Measurements from ENCODE around the gene AIF1L.

DNA sequence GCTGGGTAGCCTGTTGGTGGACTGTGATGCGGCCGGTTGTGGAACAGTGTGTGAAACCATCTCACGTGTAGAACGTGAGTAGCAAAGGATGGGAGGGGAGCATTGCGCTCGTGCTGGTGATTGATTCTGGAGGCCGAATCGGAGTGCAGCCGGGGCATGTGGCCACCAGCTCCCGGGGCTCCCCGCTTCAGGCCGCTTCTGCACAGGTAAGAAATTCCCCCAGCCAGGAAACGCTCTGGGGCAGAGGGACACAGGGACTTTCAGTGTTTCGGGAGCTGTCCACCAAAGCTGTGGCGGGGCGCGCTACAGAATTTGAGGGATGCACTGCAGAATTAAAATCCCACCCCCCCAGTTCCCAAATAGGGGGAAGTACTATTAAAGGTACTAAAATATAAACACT, 45.5 kb upstream of the AIF1L start:
- TF ChIP-seq, protein P1, sequence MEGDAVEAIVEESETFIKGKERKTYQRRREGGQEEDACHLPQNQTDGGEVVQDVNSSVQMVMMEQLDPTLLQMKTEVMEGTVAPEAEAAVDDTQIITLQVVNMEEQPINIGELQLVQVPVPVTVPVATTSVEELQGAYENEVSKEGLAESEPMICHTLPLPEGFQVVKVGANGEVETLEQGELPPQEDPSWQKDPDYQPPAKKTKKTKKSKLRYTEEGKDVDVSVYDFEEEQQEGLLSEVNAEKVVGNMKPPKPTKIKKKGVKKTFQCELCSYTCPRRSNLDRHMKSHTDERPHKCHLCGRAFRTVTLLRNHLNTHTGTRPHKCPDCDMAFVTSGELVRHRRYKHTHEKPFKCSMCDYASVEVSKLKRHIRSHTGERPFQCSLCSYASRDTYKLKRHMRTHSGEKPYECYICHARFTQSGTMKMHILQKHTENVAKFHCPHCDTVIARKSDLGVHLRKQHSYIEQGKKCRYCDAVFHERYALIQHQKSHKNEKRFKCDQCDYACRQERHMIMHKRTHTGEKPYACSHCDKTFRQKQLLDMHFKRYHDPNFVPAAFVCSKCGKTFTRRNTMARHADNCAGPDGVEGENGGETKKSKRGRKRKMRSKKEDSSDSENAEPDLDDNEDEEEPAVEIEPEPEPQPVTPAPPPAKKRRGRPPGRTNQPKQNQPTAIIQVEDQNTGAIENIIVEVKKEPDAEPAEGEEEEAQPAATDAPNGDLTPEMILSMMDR (IDR thresholded peaks at IDR 0.05) = no peak
- TF ChIP-seq EP300 (IDR thresholded peaks at IDR 0.05) (no peak), POLR2A (IDR thresholded peaks at IDR 0.05) (no peak)
